Muscle layer of colon (tissue), 2 donors: ENCODE results near the gene TRUB2.
"Not testable (repeated sequence)": the region's sequence is repeated elsewhere in the genome, so short reads cannot be mapped to it uniquely, and the experiment has no call there.

Experiments used
- H3K27ac ChIP-seq: one replicate; pipeline ENCODE4 v1.7.0; 2013; ENCODE audit warnings: low read depth, mild to moderate bottlenecking, low read length, moderate library complexity
- H3K27me3 ChIP-seq, 2 donors: one replicate each; pipeline ENCODE4 v1.7.0; 2013; ENCODE audit warnings: low read length in 2 of 2, mild to moderate bottlenecking in 2 of 2; ENCODE audit not compliant: insufficient read depth in 2 of 2, control insufficient read depth in 1 of 2
- H3K36me3 ChIP-seq: one replicate; pipeline ENCODE4 v1.7.0; 2013; ENCODE audit warnings: mild to moderate bottlenecking, low read length; ENCODE audit not compliant: insufficient read depth
- H3K4me1 ChIP-seq: one replicate; pipeline ENCODE4 v1.7.0; 2013; ENCODE audit warnings: mild to moderate bottlenecking, low read length; ENCODE audit not compliant: insufficient read depth
- H3K4me3 ChIP-seq, 2 donors: one replicate each; pipeline ENCODE4 v1.7.0; 2013; ENCODE audit warnings: low read length in 2 of 2, low read depth in 1 of 2, mild to moderate bottlenecking in 1 of 2, moderate library complexity in 1 of 2
- H3K9ac ChIP-seq: one replicate; pipeline ENCODE4 v1.7.0; 2013; ENCODE audit warnings: low read length
- H3K9me3 ChIP-seq: one replicate; pipeline ENCODE4 v1.7.0; 2013; ENCODE audit warnings: mild to moderate bottlenecking, low read length
- donor health status: abdominal sarcoma.
- donor health status: Adenocarcinoma of cecum.

The TRUB2 gene

GRCh38 chr9:128294142-128294541, 28.1 kb downstream of the TRUB2 start:
- H3K36me3 ChIP-seq: peaks cover under 1% of the 10 kb centered on the region
- no peak overlapping the region for H3K4me3 ChIP-seq
- H3K9ac ChIP-seq: no peak overlapping the region
- H3K27ac ChIP-seq: no peak overlapping the region
- H3K4me1 ChIP-seq: peaks cover 6% of the 10 kb centered on the region
- H3K9me3 ChIP-seq: no peaks in the 10 kb centered on the region
- H3K27me3 ChIP-seq: no peaks in the 10 kb centered on the region

DNA sequence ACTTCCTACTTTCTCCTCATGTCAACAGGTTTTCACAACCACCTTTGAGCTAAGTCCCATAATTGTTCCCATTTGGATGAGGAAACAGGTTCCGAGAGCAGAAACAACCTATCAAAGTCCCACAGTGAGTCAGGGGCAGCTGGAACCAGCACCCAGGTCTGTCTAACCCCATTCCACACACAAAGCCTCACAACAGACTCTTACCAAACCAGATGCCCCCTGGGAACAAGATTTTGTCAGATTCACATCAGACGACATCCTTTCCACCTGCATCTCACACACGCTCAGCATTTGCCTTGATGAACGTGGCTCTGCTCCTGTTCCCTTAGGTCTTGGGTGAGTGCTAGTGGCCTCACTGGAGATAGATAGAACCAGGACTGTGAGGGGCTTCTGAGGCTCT, 29.2 kb downstream of the TRUB2 start:
- no peak overlapping the region for H3K4me3 ChIP-seq
- peaks cover 10% of the 10 kb centered on the region for H3K36me3 ChIP-seq
- H3K4me1 ChIP-seq: peaks cover 6% of the 10 kb centered on the region
- no peak overlapping the region for H3K9ac ChIP-seq
- H3K27ac ChIP-seq: no peak overlapping the region
- H3K27me3 ChIP-seq: no peaks in the 10 kb centered on the region
- H3K9me3 ChIP-seq: no peaks in the 10 kb centered on the region

DNA sequence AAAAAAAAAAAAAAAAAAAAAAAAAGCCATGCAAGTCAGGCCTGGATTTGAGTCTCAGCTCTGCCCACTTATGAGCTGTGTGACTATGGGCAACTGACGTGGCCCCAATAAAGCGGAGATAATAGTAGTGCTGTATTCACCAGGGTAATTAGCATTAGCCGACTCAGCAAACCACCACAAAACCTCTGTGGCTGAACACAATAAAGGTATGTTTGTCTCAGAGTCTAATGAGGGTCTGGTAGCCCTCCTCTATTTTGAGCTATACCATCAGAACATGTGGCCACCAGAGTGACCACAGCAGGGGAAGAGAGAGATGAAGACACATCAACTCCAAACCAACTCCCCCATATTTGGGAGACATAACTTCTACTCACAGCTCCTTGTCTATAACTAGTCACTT, 30.2 kb downstream of the TRUB2 start:
- H3K27me3 ChIP-seq: no peaks in the 10 kb centered on the region
- H3K27ac ChIP-seq: no peak overlapping the region
- no peaks in the 10 kb centered on the region for H3K9me3 ChIP-seq
- no peak overlapping the region for H3K4me3 ChIP-seq
- H3K36me3 ChIP-seq: peaks cover 10% of the 10 kb centered on the region
- H3K9ac ChIP-seq: no peak overlapping the region
- H3K4me1 ChIP-seq: peaks cover 6% of the 10 kb centered on the region

GRCh38 chr9:128288273-128289004, 33.8 kb downstream of the TRUB2 start:
- Histone ChIP-seq H3K27me3 (no peaks in the 10 kb centered on the region), H3K9me3 (no peaks in the 10 kb centered on the region), H3K4me1 (no peaks in the 10 kb centered on the region), H3K36me3 (peaks cover 21% of the 10 kb centered on the region), H3K27ac (no peak overlapping the region), H3K9ac (no peak overlapping the region), H3K4me3 (no peak overlapping the region)

GRCh38 chr9:128286440-128286839, 35.8 kb downstream of the TRUB2 start:
- Histone ChIP-seq H3K4me1 (no peaks in the 10 kb centered on the region), H3K27me3 (no peaks in the 10 kb centered on the region), H3K9ac (no peak overlapping the region), H3K36me3 (peaks cover 21% of the 10 kb centered on the region), H3K27ac (no peak overlapping the region), H3K9me3 (no peaks in the 10 kb centered on the region), H3K4me3 (no peak overlapping the region)

DNA sequence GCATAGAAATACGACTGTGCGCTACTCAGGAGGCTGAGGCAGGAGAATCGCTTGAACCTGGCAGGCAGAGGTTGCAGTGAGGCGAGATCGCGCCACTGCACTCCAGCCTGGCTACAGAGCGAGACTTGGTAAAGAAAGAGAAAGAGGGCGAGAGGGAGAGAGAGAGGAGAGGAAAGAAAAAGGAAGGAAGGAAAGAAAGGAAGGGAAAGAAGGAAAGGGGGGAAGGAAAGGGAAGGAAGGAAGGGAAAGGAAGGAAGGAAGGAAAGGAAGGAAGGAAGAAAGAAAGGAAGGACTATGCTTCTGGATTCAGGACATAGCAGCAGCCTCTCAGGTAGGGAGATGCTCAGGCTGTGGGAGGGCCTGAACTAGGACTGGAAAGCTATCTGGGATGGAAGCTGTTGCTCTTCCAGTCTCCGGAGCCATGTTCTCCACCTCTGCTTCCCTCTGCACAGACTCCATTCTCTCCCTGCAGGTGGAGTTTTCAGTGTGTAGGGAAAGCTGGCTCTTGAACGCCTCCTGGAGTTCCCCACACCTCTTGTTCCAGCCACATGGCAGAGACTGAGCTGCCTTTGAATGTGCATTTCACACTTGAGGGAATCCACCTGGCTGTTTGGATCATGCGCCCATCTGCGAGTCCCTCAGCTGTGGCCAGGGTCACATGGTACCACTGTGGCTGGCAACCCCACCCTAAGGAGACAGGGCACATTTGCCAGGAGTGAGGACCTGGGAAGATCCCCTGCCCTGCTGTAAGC, 37.0 kb downstream of the TRUB2 start:
- Histone ChIP-seq H3K36me3 (peaks cover 21% of the 10 kb centered on the region), H3K9ac (no peak overlapping the region), H3K4me1 (no peaks in the 10 kb centered on the region), H3K27me3 (no peaks in the 10 kb centered on the region), H3K9me3 (no peaks in the 10 kb centered on the region), H3K27ac (no peak overlapping the region), H3K4me3 (no peak overlapping the region)

GRCh38 chr9:128282500-128282899, 39.7 kb downstream of the TRUB2 start:
- H3K9ac ChIP-seq: no peak overlapping the region
- H3K27ac ChIP-seq: no peak overlapping the region
- H3K4me3 ChIP-seq: no peak overlapping the region
- no peaks in the 10 kb centered on the region for H3K27me3 ChIP-seq
- H3K9me3 ChIP-seq: no peaks in the 10 kb centered on the region
- H3K4me1 ChIP-seq: peaks cover 2% of the 10 kb centered on the region
- peaks cover 11% of the 10 kb centered on the region for H3K36me3 ChIP-seq

GRCh38 chr9:128280084-128280622, 42.1 kb downstream of the TRUB2 start:
- H3K27ac ChIP-seq: no peak overlapping the region
- no peaks in the 10 kb centered on the region for H3K9me3 ChIP-seq
- no peak overlapping the region for H3K9ac ChIP-seq

GRCh38 chr9:128279088-128280073, 42.9 kb downstream of the TRUB2 start:
- H3K27me3 ChIP-seq, H3K9me3 ChIP-seq, H3K36me3 ChIP-seq, H3K27ac ChIP-seq, H3K9ac ChIP-seq, H3K4me3 ChIP-seq: not testable (repeated sequence)
- peaks cover 20% of the 10 kb centered on the region for H3K4me1 ChIP-seq

More at GRCh38 chr9:128280084-128280622, 42.1 kb downstream of the TRUB2 start:
- Histone ChIP-seq H3K4me3 (no peak overlapping the region), H3K36me3 (no peaks in the 10 kb centered on the region), H3K4me1 (peaks cover 13% of the 10 kb centered on the region), H3K27me3 (no peaks in the 10 kb centered on the region)

DNA sequence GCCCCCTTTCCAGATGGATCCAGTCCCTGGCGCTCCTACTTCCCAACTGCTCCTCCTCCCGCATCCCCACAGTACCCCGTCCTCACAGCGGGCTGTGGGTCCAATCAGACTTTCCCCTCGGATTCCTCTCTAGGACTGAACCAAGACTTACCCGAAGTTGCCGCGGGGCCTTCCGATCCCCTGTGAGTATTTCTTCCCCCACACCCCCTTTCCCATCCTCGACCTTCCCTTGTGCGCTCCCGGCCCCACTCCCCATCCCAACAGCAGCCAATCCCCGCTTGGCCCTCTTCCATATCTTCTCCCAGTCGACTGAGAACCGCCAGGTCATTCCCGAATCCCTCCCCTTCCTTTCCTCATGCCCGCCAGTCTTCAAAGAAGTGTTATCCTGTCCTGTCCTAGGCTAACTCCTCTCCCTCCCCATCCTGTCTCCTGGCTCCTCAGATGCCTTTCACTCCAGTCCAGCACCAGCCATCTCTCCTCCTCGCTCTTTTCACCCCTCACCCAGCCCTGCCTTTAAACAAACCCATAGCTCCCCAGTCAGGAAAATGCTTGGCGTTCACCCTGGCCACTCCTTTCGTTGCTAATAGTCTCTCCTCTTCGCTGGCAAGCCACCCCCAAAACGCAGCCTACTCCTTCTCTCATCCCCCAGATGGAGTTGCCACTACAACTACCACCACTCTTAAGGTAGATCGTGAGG, 45.5 kb downstream of the TRUB2 start:
- Histone ChIP-seq H3K27ac (peak overlapping the region; percentile 99), H3K9ac (peak overlapping the region; percentile 87), H3K4me1 (peaks cover 26% of the 10 kb centered on the region), H3K9me3 (no peaks in the 10 kb centered on the region), H3K27me3 (no peaks in the 10 kb centered on the region), H3K36me3 (peaks cover 16% of the 10 kb centered on the region), H3K4me3 (peak overlapping the region; percentile 71 to 98)
